T-helper 1 cell (primary cell): ENCODE measurements around the gene HMGN5.
A peak's percentile ranks its signal among the peaks of the same experiment; 100 is the strongest.

ENCODE experiments used
- DNase-seq, 5 donors: peaks; one replicate each; pipeline ENCODE4 v3.0.0-alpha.2; 2012 to 2020
- total RNA-seq, 4 donors: gene quantifications; one replicate each; lab custom pipeline; 2026; lab: John Stamatoyannopoulos, UW

Gene HMGN5, protein sequence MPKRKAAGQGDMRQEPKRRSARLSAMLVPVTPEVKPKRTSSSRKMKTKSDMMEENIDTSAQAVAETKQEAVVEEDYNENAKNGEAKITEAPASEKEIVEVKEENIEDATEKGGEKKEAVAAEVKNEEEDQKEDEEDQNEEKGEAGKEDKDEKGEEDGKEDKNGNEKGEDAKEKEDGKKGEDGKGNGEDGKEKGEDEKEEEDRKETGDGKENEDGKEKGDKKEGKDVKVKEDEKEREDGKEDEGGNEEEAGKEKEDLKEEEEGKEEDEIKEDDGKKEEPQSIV
- 0.61 to 2.9 (median 2.0) reads per million in 4 donors for total RNA-seq

DNA sequence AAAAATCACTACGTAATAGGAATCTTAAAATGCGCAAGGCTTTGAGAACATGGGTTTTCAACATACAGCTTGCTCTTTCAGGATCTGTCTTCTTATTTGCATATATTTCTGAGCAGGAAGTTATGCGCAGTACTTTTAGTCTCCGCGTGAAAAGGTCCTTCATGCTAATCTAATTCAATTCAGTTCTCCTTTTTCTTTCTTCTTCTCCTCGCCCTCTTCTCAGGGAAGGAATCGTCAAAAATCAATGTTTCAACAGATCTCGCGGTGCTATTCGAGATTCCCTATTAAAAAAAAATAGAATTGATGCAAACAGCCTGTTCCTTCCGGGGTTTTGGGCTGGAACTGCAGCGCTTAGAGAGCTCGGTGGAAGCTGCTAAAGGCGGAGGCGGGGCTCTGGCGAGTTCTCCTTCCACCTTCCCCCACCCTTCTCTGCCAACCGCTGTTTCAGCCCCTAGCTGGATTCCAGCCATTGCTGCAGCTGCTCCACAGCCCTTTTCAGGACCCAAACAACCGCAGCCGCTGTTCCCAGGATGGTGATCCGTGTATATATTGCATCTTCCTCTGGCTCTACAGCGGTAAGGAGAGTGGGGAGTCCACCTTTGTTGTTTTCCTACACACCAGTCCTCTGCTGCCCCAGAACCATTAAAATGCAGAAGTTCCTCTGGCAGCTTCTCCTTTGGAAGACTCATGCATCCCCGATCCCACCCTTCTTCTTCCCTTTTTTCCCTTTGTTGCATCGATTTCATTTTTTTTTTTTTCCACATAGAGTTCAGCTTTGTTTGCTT, at the start of gene HMGN5, which contains the start of gene SH3BGRL:
Gene HMGN5, minus strand, starts transcription at position 243 of the 785 bp plus-strand sequence. CDS start 80,364 bp downstream, outside the sequence.
Gene SH3BGRL, plus strand, starts transcription at position 432 of the 785 bp plus-strand sequence. Its CDS starts 99 bp downstream, at position 531.
- peak; percentile 39 to 79 (median 56) for DNase-seq

DNA sequence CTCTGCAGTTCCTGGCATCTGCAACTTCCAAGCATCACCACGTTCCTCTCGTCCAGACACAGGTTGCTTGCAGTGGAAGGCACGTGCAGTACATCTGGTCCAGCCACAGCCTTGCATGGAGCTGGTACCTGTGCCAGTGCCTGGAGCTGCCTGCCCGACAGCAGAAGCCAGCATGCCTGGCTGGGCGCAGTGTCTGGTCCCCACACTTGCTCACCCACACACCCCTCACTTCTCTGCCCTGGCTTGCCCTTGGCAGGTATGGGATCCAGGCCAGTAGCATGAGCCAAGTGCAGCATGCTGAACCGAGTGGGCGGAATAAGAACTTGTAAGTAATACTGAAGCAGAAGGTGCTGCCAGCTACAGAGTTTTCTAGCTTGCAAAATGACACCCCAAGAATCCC, 40.0 kb upstream of the HMGN5 start:
- no peak for DNase-seq

DNA sequence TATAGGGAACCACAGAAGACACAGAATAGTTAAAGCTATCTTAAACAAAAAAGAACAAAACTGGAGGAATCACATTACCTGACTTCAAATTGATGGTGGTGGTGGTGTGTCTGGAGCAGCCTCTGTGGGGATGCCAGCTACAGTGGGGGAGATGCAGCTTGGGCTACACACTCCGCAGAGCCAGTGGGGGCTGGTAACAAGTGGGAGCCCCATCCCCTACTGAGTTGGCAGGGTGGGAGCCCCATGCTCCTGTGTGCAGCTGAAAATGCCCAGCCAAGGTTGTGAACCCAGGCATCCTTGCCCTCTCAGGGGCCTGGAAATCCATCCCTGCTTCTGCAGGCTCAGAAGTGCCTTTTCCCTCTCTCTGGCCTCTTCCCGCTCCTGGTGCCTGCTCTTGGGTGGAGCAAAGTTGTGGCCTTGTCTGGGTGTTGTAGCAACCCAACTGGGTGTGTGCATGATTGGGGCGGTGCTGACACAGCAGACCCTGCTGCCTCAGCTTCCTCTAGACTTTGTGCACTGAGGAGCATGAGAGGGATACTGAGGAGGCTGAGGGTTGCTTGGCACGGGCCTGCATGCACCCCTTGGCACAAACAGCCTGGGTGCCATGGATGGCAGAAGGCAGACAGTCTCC, 39.1 kb upstream of the HMGN5 start:
- no peak for DNase-seq

DNA sequence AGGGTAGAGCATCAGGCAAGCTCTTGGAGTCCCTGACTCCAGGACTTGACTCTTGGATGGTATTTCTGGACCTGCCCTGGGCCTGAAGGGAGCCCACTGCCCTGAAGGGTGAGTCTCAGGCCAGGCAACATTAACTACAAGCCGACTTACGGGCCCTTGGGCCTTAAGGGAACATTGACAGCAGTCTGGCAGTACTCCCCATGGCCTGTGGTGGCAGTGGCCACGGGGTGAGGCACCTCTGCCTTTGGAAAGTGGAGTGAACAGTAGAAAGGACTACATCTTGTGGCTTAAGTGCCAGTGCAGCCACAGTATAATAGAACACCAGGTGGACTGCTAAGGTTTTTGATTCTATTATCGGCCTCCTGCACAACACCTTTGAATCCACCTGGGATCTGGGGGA, 36.5 kb upstream of the HMGN5 start:
- no peak for DNase-seq

DNA sequence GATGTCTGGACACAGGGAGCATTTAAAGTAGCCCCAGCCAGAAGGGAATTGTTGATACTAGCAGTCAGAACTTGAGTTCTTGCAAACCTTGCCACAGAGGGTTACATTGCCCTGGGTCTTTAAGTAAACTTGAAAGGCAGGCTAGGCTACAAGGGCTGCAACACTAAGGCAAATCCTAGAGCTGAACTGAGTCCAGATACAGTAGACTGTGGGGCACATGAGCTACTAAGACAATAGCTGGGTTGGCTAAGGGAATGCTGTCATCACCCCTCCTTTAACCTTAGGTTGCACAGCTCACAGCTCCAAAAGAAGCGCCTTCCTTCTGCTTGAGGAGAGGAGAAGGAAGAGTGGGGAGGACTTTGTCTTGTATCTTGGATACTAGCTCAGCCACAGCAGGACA, 35.8 kb upstream of the HMGN5 start:
- no peak for DNase-seq

DNA sequence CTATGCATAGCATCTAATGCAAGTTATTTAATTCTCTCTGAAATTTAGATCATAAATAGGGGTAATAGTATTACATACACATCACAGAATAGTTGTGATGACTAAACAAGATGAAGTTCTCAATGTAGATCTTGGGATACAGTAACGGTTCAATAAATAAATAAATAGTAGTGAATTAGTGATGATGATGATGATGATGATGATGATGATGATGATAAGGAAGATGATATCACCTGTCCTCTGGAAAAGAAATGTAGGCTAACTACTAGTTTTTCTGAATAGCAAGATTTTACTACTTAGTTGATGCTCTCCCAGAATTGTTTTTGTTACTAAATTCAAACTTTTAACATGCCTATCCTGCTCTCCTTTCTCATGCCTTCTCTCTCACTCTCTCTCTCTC, 30.5 kb upstream of the HMGN5 start:
- DNase-seq = no peak

DNA sequence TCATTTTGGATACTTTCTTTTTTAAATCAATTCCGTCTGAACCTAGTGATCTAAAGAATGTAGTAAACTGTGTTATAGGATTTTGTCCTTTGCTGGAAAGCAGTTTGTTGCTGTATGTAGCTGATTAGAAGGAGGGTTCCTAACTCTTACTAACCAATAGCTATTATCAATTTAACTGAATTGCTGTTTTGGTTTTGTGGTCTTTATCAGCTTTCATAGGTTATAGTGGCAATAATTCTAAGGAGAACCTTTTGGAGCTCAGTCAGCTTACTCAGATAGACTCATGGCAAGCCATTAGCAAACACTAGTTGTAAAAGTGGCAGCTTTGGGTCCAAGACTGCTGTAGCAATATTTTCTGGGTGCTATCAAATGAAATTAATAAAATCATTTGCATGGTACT, 29.8 kb upstream of the HMGN5 start:
- no peak for DNase-seq

DNA sequence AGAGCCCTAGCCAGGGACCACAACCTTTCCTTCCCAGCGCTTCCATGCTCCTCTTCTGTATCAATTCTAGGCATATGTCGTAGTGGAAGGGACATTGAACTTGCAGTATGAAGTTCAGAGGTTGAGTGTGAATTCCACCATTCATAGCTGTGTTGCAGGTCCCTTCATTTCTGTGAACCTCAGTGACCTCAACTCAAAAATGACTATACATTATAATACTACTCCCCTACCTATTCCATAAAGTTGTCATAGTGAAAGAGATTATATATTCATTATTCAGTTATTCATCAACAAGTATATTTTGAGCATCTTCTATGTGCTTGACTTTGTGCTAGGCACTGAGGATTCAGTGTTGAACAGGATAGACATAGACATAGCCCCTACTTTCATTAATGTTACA, 28.2 kb upstream of the HMGN5 start:
- no peak for DNase-seq

DNA sequence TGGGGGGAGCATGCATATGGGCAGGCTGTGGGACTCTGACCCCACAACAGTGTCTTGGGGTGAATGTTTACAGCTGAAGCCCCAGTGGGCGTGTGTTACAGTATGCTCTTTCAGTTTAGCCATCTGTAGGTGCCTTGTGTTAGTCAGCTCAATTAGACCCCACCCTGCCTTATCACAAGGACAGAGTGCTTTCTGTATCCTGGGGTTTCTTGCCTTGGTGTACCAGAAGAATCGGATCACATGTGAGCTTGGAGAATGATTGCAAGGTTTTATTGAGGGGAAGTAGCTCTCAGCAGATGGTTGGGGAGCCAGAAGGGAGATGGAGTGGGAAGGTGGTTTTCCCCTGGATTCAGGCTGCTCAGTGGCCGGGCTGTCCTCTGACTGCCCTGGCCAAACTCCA, 27.5 kb upstream of the HMGN5 start:
- DNase-seq = no peak

DNA sequence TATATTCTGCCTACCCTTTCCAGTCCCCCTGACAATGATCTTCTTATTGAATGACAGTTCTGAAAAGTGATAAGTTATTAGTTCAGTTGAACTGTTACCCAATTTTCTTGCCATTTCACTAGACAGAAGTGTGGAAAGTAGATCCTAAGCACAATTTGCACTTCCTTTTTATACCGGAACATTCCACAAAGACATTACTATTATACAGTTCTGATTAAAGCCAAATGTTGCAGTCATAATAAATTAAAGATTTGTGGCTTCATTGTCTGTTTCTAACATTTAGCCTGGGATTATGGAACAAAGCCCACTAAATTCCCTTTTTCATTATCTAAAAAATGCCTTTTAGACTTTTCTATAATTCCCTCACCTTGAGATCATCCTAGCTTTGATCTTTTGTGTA, 14.0 kb upstream of the HMGN5 start:
- DNase-seq = no peak

DNA sequence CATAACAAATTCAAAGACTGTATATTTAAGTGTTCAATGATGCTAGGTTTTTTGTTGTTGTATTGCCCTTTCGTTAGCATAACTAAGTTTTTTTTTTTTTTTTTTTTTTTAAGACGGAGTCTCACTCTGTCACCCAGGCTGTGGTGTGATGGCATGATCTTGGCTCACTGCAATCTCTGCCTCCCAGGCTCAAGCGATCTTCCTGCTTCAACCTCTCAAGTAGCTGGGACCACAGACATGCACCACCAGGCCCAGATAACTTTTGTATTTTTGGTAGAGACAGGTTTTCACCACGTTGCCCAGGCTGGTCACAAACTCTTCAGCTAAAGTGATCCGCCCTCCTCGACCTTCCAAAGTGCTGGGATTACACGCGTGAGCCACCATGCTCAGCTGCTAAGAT, 7.2 kb upstream of the HMGN5 start:
- no peak for DNase-seq

DNA sequence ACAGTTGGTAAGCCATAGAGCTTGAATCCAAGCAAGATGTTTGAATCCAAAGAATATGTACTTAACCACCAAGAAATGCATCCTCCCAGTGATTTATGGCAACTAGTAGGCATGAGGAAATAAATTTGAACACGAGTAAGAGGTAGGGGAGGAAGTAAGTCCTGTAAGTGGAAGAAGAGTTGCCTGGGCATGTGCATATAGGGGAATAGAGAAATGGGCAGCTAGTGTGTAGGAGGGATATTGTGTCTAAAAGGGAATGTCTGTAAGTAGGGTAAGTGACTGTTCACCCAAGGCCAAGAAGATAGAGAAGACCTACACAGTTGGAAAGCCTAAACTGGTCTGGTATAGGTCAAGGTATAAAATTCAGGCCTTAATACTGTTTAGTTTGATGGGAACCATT, 4.8 kb upstream of the HMGN5 start:
- no peak for DNase-seq

DNA sequence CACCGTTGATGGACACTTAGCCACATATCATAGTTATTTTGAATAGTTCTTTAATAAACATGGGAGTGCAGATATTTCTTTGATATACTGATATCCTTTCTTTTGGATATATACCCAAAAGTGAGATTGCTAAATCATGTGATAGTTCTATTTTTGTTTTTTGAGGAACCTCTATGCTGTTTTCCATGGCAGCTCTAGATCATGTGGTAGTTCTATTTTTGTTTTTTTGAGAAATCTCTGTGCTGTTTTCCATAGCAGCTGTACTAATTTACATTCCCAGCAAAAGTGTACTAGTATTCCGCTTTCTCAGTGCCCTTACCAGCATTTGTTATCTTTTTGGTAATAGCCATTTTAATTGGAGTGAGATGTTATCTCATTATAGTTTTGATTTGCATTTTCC, 3.8 kb upstream of the HMGN5 start:
- DNase-seq = no peak

DNA sequence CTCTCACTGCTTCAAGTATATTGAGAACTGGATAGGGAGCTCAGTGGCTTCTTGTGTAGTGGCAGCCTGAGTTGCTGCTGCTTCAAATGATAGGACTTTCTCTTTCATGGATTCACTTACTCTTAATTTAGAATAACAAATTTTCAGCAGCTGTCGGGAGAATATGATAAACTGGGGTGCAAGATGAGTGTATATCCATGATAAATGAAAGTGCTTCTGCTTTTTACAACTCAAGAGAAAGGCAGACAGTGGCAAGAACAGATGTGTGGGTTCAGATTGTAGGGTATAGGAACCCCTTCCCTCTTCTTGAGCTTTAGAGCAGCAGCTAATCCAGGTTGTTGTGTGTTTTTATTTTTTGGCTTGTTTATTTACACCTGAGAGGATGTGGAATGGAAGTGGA, 1.2 kb upstream of the HMGN5 start:
- DNase-seq = no peak

DNA sequence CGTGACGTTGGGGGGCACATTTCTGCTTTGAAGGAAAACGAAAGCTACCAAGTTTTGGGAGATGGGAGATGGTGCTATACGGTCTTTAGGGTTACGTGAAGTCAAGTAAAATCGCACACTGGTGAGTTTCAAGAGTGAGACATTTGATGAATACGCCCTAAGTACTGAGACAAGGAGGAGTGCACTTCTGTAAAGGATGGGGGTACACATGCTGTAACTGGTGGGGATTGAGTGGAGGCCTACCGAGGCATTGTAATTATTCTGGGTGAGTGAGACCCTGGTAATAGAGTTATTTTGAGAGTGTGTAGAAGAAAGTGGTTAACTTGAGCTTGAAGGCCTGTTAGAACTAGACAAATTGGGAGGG, 725 bp upstream of the HMGN5 start:
- peak in 1 of 5 donors; percentile 8 for DNase-seq

DNA sequence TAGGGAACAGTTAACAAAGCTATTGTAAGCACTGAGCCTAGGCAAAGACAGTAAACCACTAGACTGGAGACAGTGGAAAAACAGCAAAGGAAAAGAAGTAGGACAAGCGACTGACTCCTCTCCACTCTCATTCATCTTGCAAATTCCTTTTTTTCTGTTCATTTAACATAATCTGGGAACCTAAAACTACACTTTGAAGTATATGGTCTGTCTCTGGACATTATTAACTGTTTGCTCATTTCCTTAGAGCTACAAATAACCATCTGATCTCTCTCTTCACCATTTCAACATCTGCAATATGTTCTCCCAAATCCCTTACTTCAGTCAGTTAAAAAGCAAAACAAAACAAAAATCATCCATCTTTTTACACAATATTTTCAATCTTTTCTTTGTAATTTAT, 642 bp downstream of the HMGN5 start:
- DNase-seq = no peak

DNA sequence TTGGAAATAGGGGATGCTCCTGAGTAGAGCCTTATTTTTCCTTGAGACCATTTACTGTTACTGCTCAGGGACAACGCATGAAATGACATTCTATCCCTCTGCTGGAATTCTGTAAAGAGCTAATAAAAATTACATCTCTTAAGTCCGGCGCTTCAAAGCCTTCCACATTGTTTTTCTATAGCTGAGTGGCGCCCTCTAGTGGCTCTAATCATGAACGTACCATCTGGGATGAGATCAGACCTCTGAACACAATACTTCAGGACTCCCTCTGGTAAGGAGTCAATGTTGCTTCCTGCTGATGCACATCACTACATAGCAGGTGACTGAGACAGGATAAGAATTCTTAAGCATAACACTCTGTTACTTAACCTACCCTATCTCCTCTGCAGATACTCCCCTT, 6.0 kb downstream of the HMGN5 start:
- peak in 4 of 5 donors; percentile 23 to 53 (median 36) for DNase-seq

DNA sequence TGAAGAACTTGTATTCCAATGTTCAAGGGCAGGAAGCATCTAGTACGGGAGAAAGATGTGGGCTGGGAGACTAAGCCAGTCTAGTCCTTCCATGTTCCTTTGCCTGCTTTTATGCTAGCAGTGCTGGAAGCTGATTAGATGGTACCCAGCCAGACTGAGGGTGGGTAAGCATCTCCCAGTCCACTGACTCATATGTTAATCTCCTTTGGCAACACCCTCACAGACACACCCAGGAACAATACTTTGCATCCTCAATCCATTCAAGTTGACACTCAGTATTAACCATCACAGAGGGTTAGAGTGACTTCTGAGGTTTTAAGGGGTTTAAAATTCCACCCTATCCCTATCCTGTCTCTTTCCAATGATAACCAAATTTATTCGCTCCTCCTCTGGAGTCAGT, 6.5 kb downstream of the HMGN5 start:
- DNase-seq = no peak

DNA sequence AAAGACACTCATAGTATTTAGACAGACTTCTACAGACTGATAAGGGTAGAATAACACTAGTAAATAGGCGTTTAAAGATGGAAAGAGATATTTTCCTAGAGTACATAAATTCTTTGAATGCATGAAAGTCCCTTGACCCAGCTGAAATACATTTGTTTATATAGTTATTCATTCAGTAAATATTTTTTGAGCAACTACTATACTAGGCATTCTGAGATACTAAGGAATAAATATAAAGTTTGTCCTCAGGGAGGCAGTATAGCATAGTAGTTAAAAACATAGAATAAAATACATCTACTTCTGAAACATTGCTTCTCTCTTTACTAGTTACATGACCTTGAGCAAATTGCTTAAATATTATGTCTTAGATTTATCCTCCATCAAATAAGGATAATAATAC, 27.4 kb downstream of the HMGN5 start:
- DNase-seq = no peak

DNA sequence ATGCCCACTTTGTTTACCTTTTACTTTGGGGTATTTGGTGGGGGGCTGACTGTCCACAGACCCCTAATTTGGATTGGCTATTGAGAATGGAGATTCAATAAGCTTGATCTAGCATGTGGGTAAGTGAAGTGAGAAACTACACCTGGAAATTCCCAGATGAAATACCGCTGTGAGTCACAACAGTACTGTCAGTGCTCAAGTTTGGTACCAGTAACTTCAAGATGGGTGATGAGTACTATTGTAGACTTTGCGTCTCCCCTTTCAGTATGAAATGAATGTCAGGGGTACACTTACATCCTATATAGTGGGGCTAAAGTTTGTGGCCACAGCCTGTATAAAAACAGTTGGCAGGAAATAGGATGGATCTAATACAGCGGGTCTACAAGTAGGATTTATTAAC, 33.3 kb downstream of the HMGN5 start:
- no peak for DNase-seq

DNA sequence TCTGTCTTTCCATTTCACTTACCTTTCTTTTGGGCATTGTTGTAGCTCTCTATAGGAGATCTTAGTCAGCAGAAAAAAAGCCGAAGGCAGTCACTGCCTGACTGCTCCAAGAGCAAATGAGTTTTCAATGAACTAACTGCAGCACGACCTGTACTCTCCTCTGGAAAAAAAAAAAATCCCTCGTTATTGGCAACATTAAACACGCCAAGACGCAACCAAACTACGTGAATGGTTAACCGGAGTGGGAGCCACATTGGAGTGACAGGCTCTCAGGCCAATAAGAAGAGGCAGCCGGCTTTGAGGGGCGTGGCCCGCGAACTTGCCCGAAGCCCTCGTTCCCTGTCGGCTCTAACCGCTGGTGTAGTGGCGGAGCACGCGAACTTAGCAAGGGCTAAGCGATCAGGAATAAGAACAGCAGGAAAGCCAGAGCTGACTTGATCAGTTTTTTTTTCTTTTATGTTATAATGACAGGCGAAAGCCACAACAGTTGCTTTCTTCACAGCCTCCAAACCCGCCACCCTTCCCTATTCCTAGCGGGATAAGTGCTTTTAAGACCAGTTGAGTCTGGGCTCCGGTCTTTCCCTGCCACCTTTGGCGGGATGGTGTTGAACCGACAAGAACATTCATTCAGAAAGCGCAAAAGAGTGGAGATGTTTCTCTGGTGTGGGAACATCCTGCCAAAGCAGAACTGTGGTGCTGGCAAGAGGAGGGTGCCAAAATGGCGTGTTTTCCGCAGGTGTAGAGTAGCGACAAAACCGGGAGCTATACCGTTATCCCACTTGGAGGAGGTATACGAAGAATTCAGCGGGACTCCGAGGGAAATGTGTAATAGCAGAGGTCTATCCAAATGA, 80.0 kb downstream of the HMGN5 start:
- peak; percentile 53 to 85 (median 73) for DNase-seq

DNA sequence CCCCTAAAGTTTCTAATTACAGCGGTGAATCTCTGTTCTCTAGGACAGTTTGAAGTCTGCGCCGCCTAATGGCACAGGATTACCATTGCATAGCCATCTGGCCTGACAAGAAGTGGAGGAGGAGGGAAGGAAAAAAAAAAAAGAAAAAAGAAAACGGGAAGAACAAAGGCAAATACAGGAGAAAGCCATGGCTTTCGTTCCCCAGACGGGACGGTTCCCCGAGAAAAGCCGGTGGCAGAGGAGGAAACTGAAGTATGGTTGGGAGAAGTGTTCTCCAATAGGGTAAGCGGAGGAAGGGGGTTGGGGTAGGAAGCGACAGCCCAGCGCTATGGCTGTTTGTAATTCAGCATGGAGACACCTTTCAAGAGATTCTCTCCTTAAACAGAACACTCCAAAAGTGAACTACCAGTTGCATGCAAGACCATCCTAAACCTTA, 80.8 kb downstream of the HMGN5 start:
- DNase-seq = peak in 2 of 5 donors; percentile 15 to 38
